SK-N-SH (cell line): Measurements from ENCODE around the gene TM9SF4. TPM values are rescaled to one million over a fixed set of nuclear protein-coding genes. Genes with fewer than 3 reads are reported as not detected.
"Not testable (repeated sequence)": the region's sequence is repeated elsewhere in the genome, so short reads cannot be mapped to it uniquely, and the experiment has no call there.

Source experiments
- CTCF ChIA-PET: fragments of 300-600, 350-600 bp; formaldehyde crosslinking; extraction: SDS; loops from one replicate; lab custom pipeline; 2021; lab: Yijun Ruan, JAX
- POLR2A ChIA-PET: fragments of 350-600 bp; sonication (Branson Sonifier 250); formaldehyde crosslinking; extraction: SDS; loops from one replicate; lab custom pipeline; 2020; ENCODE audit warnings: antibody characterized with exemption, inconsistent platforms; lab: Yijun Ruan, JAX
- DNase-seq: peaks from one replicate; pipeline ENCODE4 v3.0.0; 2012
- H2AFZ ChIP-seq: fragments of 200-600 bp; sonication (generic); 2 replicates; pipeline ENCODE4 v1.8.1; 2016; ENCODE audit warnings: antibody characterized with exemption, mild to moderate bottlenecking, low read depth
- H3F3A ChIP-seq: fragments of 200-600 bp; sonication (generic); replicated peaks from 2 replicates; pipeline ENCODE3; 2016; ENCODE audit warnings: antibody characterized with exemption, mild to moderate bottlenecking; ENCODE audit not compliant: insufficient read depth
- H3K27ac ChIP-seq, 2 experiments: fragments of 200-500 bp in 1 of 2; fragments of 200-600 bp in 1 of 2; sonication (Bioruptor generic) in 1 of 2; sonication (generic), shearing (Covaris generic) in 1 of 2; 2 replicates each; pipeline versions ENCODE4 v1.5.1 to v1.6.1; 2014 to 2016; ENCODE audit warnings: low read depth in 2 of 2, inconsistent platforms in 1 of 2, low read length in 1 of 2, mild to moderate bottlenecking in 1 of 2, mixed read lengths in 1 of 2
- H3K27me3 ChIP-seq: fragments of 200-600 bp; sonication (generic), shearing (Covaris generic); 2 replicates; pipeline ENCODE4 v1.6.1; 2016; ENCODE audit warnings: mixed run types; ENCODE audit not compliant: insufficient read depth
- H3K36me3 ChIP-seq, 2 experiments: fragments of 200-500 bp in 1 of 2; fragments of 200-600 bp in 1 of 2; sonication (Bioruptor generic) in 1 of 2; sonication (generic) in 1 of 2; replicated peaks in 1 of 2; 2 replicates each; pipeline versions ENCODE3 to v1.5.1; 2014 to 2016; ENCODE audit warnings: low read length in 1 of 2, mild to moderate bottlenecking in 1 of 2; ENCODE audit not compliant: insufficient read depth in 2 of 2, control insufficient read depth in 1 of 2
- H3K4me1 ChIP-seq, 2 experiments: fragments of 200-500 bp in 1 of 2; fragments of 200-600 bp in 1 of 2; sonication (Bioruptor generic) in 1 of 2; sonication (generic), shearing (Covaris generic) in 1 of 2; 2 replicates each; pipeline versions ENCODE4 v1.5.1 to v1.6.1; 2014 to 2016; ENCODE audit warnings: low read depth in 1 of 2, low read length in 1 of 2, mixed run types in 1 of 2; ENCODE audit not compliant: insufficient read depth in 2 of 2, control insufficient read depth in 1 of 2
- H3K4me2 ChIP-seq: fragments of 200-600 bp; sonication (generic), shearing (Covaris generic); 2 replicates; pipeline ENCODE4 v1.6.1; 2017; ENCODE audit warnings: mixed run types
- H3K4me3 ChIP-seq, 2 experiments: fragments of 200-500 bp in 1 of 2; fragments of 200-600 bp in 1 of 2; sonication (Bioruptor generic) in 1 of 2; sonication (generic), shearing (Covaris generic) in 1 of 2; 2 replicates each; pipeline versions ENCODE4 v1.5.1 to v1.8.1; 2014 to 2016; ENCODE audit warnings: low read depth in 2 of 2, inconsistent platforms in 1 of 2, low read length in 1 of 2, mild to moderate bottlenecking in 1 of 2, mixed read lengths in 1 of 2, moderate library complexity in 1 of 2
- H3K79me2 ChIP-seq: fragments of 200-600 bp; sonication (generic); 2 replicates; pipeline ENCODE4 v1.8.1; 2017; ENCODE audit warnings: mild to moderate bottlenecking; ENCODE audit not compliant: insufficient read depth
- H3K9ac ChIP-seq: fragments of 200-600 bp; sonication (generic); 2 replicates; pipeline ENCODE4 v1.6.1; 2017; ENCODE audit warnings: mixed run types
- H3K9me2 ChIP-seq: fragments of 200-600 bp; sonication (generic); 2 replicates; pipeline ENCODE4 v1.6.1; 2017; ENCODE audit warnings: mixed run types
- H3K9me3 ChIP-seq: fragments of 200-600 bp; sonication (generic); 2 replicates; pipeline ENCODE4 v1.6.1; 2017; ENCODE audit warnings: mixed run types, mild to moderate bottlenecking, moderate library complexity
- H4K20me1 ChIP-seq: fragments of 200-600 bp; sonication (generic); 2 replicates; pipeline ENCODE4 v1.6.1; 2017; ENCODE audit warnings: mild to moderate bottlenecking, mixed run types; ENCODE audit not compliant: insufficient read depth
- CHD2 ChIP-seq: fragments of 150-350 bp; IDR thresholded peaks from 2 replicates; pipeline ENCODE4 v1.6.1; 2018; ENCODE audit warnings: low read length; ENCODE audit not compliant: partially characterized antibody
- ELF1 ChIP-seq: IDR thresholded peaks from 2 replicates; pipeline ENCODE4 v1.4.0; 2012
- EP300 ChIP-seq, 2 experiments: IDR thresholded peaks; 2 replicates each; pipeline versions ENCODE4 v1.4.0 to v1.6.1; 2012; ENCODE audit warnings: borderline replicate concordance in 1 of 2, low read depth in 1 of 2, low read length in 1 of 2
- EZH2phosphoT487 ChIP-seq: fragments of 200-600 bp; sonication (generic); IDR thresholded peaks from 2 replicates; pipeline ENCODE4 v1.6.1; 2017; ENCODE audit warnings: low read depth, mixed run types, mild to moderate bottlenecking, antibody characterized with exemption, moderate library complexity, borderline replicate concordance
- FOXJ3 ChIP-seq: sonication (generic); formaldehyde crosslinking; IDR thresholded peaks from 2 replicates; pipeline ENCODE4 v1.5.1; 2020; ENCODE audit warnings: mild to moderate bottlenecking, missing genetic modification reagents
- GATA2 ChIP-seq: sonication (generic); formaldehyde crosslinking; IDR thresholded peaks from 2 replicates; pipeline ENCODE4 v1.5.0; 2020; ENCODE audit warnings: mild to moderate bottlenecking, missing genetic modification reagents
- JUND ChIP-seq: IDR thresholded peaks from 2 replicates; pipeline ENCODE4 v1.4.0; 2012
- MAX ChIP-seq: IDR thresholded peaks from 2 replicates; pipeline ENCODE4 v1.4.0; 2012; ENCODE audit warnings: low read depth
- NFIC ChIP-seq: IDR thresholded peaks from 2 replicates; pipeline ENCODE4 v1.4.0; 2012; ENCODE audit warnings: borderline replicate concordance
- NRF1 ChIP-seq: IDR thresholded peaks from 2 replicates; pipeline ENCODE4 v1.6.1; 2012; ENCODE audit warnings: low read depth, mild to moderate bottlenecking, low read length
- RAD21 ChIP-seq: IDR thresholded peaks from 2 replicates; pipeline ENCODE4 v1.6.1; 2012; ENCODE audit warnings: mild to moderate bottlenecking, low read length
- RCOR1 ChIP-seq: fragments of 150-350 bp; IDR thresholded peaks from 2 replicates; pipeline ENCODE4 v1.6.1; 2017; ENCODE audit warnings: antibody characterized with exemption, low read length
- RFX5 ChIP-seq: IDR thresholded peaks from 2 replicates; pipeline ENCODE4 v1.6.1; 2012; ENCODE audit warnings: mild to moderate bottlenecking, improper control_type of control experiment, low read length
- SIN3A ChIP-seq: IDR thresholded peaks from 2 replicates; pipeline ENCODE4 v1.6.1; 2012; ENCODE audit warnings: low read depth, mild to moderate bottlenecking, low read length, moderate library complexity, borderline replicate concordance
- SMC3 ChIP-seq: IDR thresholded peaks from 2 replicates; pipeline ENCODE4 v1.6.1; 2012; ENCODE audit warnings: low read depth, low read length, improper control_type of control experiment
- USF1 ChIP-seq: IDR thresholded peaks from 2 replicates; pipeline ENCODE4 v1.4.0; 2012; ENCODE audit warnings: low read depth, borderline replicate concordance
- YY1 ChIP-seq: IDR thresholded peaks from 2 replicates; pipeline ENCODE4 v1.4.0; 2012; ENCODE audit warnings: low read depth, mild to moderate bottlenecking
- ZBTB33 ChIP-seq: IDR thresholded peaks from 2 replicates; pipeline ENCODE4 v1.4.0; 2012; ENCODE audit warnings: low read depth, borderline replicate concordance
- WGBS: methylation state at CpG from one replicate; pipeline ENCODE4 v1.1.6; 2017; ENCODE audit warnings: low lambda C conversion rate; 5-methylcytosine and 5-hydroxymethylcytosine counted together
- polyA plus RNA-seq, 3 experiments: library from polyadenylated mRNA; depleted of rRNA; stranded (reverse); fragments of >200 nt; gene quantifications; 2 replicates each; pipeline ENCODE4 v1.2.3, GENCODE V29; 2012

TM9SF4 gene
- polyA plus RNA-seq, 1 of the 3 experiments (the other 2 are of a cell fraction), result 61.0 TPM

- H3K9ac ChIP-seq, H3F3A ChIP-seq, H3K36me3 ChIP-seq, CTCF ChIA-PET, POLR2A ChIA-PET, H3K4me2 ChIP-seq, DNase-seq, H3K9me2 ChIP-seq, H3K27ac ChIP-seq, H3K4me1 ChIP-seq, H3K4me3 ChIP-seq, H3K27me3 ChIP-seq, H2AFZ ChIP-seq, H3K9me3 ChIP-seq: not testable (repeated sequence)
- Histone ChIP-seq H4K20me1 (peaks cover 44% of the 10 kb centered on the region), H3K79me2 (peaks cover 75% of the 10 kb centered on the region)
- no CpG with 5 or more reads among the region's 31 CpGs for WGBS
These were observed 12.4 kb downstream of the TM9SF4 start for GRCh38 chr20:32121908-32122307.

GRCh38 chr20:32123088-32123487, 13.6 kb downstream of the TM9SF4 start:
- H3K9me3 ChIP-seq, result no peaks in the 10 kb centered on the region
- no peaks in the 10 kb centered on the region for H3K27me3 ChIP-seq
- TF ChIP-seq EZH2phosphoT487 (no peak), GATA2 (CRISPR knock-in tag) (no peak), USF1 (no peak), RFX5 (no peak), ELF1 (no peak), RCOR1 (no peak), CHD2 (no peak), MAX (no peak), SMC3 (no peak), SIN3A (no peak)
- no peak overlapping the region for H3K4me3 ChIP-seq
- no peaks in the 10 kb centered on the region; a peak in 1 of 4 replicates for H3K4me1 ChIP-seq
- no peaks in the 10 kb centered on the region for H3K9me2 ChIP-seq
- H3K79me2 ChIP-seq, result peaks cover 75% of the 10 kb centered on the region
- H3F3A ChIP-seq, result peaks cover 5% of the 10 kb centered on the region
- H3K9ac ChIP-seq, result no peak overlapping the region
- H3K36me3 ChIP-seq, result peaks cover 0 to 6% of the 10 kb centered on the region in 2 experiments
- POLR2A ChIA-PET, result no interaction called here
- H3K27ac ChIP-seq, result no peak overlapping the region
- CTCF ChIA-PET, result interaction anchor here (1.0 to 1.2 kb wide), 2 partner anchors 32 to 92 kb away, joined by 3 to 4 read pairs; no protein-coding TSS in a partner anchor
- peaks cover 47% of the 10 kb centered on the region for H4K20me1 ChIP-seq
- H2AFZ ChIP-seq, result no peak overlapping the region
- no peak for DNase-seq
- 95% methylated on average over 4 of the region's 4 CpGs for WGBS
- H3K4me2 ChIP-seq, result no peak overlapping the region

GRCh38 chr20:32124916-32125454, 15.5 kb downstream of the TM9SF4 start:
- H3K4me2 ChIP-seq, result no peak overlapping the region
- no peak overlapping the region for H3K4me3 ChIP-seq
- H3K27me3 ChIP-seq, result no peaks in the 10 kb centered on the region
- no peak overlapping the region; a peak in 1 of 4 replicates for H3K27ac ChIP-seq
- peaks cover 5% of the 10 kb centered on the region for H3F3A ChIP-seq
- no peak for DNase-seq
- 94% methylated on average over 4 of the region's 4 CpGs for WGBS
- peaks cover 3 to 8% of the 10 kb centered on the region in 2 experiments for H3K36me3 ChIP-seq
- no peak overlapping the region for H3K9ac ChIP-seq
- H4K20me1 ChIP-seq, result peaks cover 57% of the 10 kb centered on the region
- ChIA-PET CTCF (no interaction called here), POLR2A (no interaction called here)
- no peaks in the 10 kb centered on the region for H3K9me2 ChIP-seq
- H3K4me1 ChIP-seq, result no peaks in the 10 kb centered on the region; a peak in 1 of 4 replicates
- H2AFZ ChIP-seq, result no peak overlapping the region
- H3K79me2 ChIP-seq, result peaks cover 75% of the 10 kb centered on the region
- no peaks in the 10 kb centered on the region for H3K9me3 ChIP-seq
- TF ChIP-seq YY1, result no peak
- no peak for TF ChIP-seq NFIC
- no peak for TF ChIP-seq SMC3
- no peak for TF ChIP-seq FOXJ3 (CRISPR knock-in tag)
- TF ChIP-seq RFX5, result no peak
- no peak for TF ChIP-seq EZH2phosphoT487
- no peak for TF ChIP-seq EP300 (IDR thresholded peaks at IDR 0.05; ENCODE audit: borderline replicate concordance in 1 of 2, low read depth in 1 of 2, low read length in 1 of 2)
- TF ChIP-seq NRF1, result no peak
- no peak for TF ChIP-seq ZBTB33
- TF ChIP-seq JUND, result no peak
- TF ChIP-seq USF1, result no peak
- TF ChIP-seq RAD21, result no peak
